OCI-LY7 (cell line): ENCODE data around the gene TMEM238.

Experiments
- CTCF ChIP-seq: fragments of 200-600 bp; sonication (generic); conservative IDR thresholded peaks from 2 replicates; pipeline ENCODE4 v1.5.1; 2014; ENCODE audit warnings: mild to moderate bottlenecking, antibody characterized with exemption, low read length, moderate library complexity, mixed read lengths
- EZH2phosphoT487 ChIP-seq: fragments of 200-600 bp; sonication (generic); IDR thresholded peaks from 2 replicates; pipeline ENCODE4 v1.6.1; 2018; ENCODE audit warnings: low read depth, borderline replicate concordance, mild to moderate bottlenecking, mixed run types, antibody characterized with exemption, low read length, moderate library complexity, mixed read lengths

- TF ChIP-seq CTCF (no peak), EZH2phosphoT487 (no peak)
Observed at GRCh38 chr19:55419624-55420236, 35.6 kb upstream of the TMEM238 start.
